Activated CD8-positive, alpha-beta memory T cell treated with anti-CD3 and anti-CD28 coated beads for 36 hours (primary cell): Measurements from ENCODE around the gene ZNF280D. TPM values are rescaled to one million over a fixed set of nuclear protein-coding genes. Genes with fewer than 3 reads are reported as not detected.
"Not testable (repeated sequence)": the region's sequence is repeated elsewhere in the genome, so short reads cannot be mapped to it uniquely, and the experiment has no call there.

Experiments used
- CTCF ChIA-PET: fragments of 350-600 bp; sonication (Branson Sonifier 250); formaldehyde crosslinking; loops from one replicate; lab custom pipeline; 2021; ENCODE audit warnings: antibody characterized with exemption; lab: Charles Lee
- POLR2A ChIA-PET: fragments of 350-600 bp; sonication (Branson Sonifier 250); formaldehyde crosslinking; loops from one replicate; lab custom pipeline; 2021; ENCODE audit warnings: antibody characterized with exemption; lab: Charles Lee
- total RNA-seq, 2 experiments: library from RNA; stranded (reverse); gene quantifications; one replicate each; pipeline ENCODE4 v1.2.3, GENCODE V29; 2021

ZNF280D gene
- total RNA-seq, 2 experiments from 2014 or later: 15.9 to 16.9 TPM

DNA sequence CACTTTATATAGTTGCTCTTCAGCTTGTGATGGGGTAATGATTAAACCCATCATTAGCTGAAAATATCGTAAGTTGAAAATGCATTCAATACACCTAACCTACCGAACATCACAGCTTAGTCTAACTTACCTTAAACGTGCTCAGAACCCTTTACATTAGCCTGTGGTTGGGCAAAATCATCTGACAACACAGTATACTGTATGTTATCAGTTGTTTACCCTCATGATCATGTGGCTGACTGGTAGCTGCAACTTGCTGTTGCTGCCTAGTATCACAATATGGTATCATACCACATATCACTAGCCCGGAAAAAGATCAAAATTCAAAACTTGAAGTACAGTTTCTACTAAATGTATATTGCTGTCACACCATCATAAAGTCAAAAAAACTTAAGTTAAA, 9.5 kb downstream of the ZNF280D start:
- POLR2A ChIA-PET: no interaction called here
- CTCF ChIA-PET: no interaction called here

DNA sequence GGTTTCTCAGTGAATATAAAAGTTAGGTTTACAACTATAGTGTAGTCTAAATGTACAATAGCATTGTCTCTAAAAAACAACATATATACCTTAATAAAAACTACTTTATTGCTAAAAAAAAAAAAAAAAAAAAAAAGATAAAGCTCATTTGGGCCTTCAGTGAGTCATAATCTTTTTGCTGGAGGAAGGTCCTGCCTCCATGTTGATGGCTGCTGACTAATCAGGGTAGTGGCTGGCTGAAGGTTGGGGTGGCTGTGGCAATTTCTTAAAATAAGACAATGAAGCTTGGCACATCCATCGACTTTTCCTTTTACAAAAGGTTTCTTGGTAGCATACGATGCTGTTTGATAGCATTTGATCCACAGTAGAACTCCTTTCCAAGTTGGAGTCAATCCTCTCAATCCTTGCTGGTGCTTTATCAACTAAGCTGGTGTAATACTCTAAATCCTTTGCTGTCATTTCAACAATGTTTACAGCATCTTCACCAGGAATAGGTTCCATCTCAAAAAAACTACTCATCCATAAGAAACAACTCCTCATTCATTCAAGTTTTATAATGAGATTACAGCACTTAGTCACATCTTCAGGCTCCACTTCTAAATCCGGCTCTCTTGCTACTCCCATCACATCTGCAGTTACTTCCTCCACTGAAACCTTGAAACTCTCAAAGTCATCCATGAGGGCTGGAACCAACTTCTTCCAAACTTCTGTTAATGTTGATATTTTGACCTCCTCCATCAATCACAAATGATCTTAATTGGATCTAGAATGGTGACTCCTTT, 13.3 kb downstream of the ZNF280D start:
- ChIA-PET CTCF (interaction anchor here (0.6 kb wide), 1 partner anchor 21 kb away, joined by 5 read pairs; no protein-coding TSS in a partner anchor), POLR2A (no interaction called here)

DNA sequence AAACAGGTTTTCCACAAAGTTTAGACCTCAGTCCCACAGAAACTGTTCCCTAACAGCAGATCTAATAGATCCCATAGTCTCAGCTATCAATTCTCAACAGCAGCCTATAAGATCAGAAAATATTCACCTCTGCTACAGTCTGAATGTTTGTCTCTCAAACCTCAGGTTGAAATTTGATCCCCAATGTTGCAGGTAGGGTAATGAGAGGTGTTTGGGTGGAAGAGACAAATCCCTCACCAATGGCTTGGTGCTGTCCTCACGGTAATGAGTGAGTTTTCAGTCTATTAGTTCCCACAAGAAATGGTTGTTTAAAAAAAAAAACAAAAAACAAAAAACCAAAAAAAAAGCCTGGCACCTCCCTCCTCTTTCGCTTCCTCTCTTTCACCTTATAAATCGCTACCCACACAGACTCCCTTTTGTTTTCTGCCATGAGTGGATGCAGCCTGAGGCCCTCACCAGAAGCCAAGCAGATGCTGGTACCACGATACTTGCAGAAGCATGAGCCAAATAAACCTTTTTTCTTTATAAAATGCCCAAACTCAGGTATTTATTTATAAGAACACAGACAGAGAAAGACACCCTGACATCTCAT, 14.2 kb downstream of the ZNF280D start:
- CTCF ChIA-PET: no interaction called here
- POLR2A ChIA-PET: no interaction called here

DNA sequence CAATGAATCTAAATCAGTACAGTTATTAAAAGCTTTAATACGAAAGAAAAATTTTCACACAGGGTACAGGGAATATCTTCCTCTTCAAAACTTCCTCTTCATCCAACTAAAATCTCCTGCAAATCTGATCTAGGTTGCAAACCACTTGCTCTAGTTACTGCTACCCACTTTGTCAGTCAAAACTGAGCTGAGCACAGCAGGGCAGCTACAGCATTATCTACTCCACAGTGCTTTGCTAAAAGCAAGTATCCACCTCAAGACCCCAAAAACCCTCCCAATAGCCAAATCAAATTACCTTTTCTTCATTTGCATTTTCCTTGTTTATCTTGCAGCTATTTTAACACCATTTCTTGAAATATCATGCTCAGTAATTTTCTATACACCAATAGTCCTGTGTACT, 14.7 kb downstream of the ZNF280D start:
- ChIA-PET CTCF (no interaction called here), POLR2A (no interaction called here)

DNA sequence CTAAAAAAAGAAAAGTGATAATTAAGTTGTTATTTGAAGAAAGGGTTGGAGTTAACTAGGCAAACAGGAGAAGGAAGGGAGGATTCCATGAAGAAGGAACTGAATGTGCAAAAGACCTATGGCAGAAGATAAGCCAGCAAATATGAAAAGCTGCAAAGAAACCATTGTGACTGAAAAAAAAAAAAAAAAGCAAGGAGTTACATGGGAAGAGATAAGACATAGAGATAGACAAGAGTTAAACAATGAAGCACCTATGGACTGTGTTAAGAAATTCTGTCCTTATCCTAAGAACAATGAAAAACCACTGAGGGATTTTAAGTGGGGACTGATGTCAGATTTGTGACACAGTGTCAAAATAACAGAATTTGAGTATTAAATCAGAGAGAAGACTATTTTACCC, 17.0 kb downstream of the ZNF280D start:
- ChIA-PET POLR2A (no interaction called here), CTCF (no interaction called here)

DNA sequence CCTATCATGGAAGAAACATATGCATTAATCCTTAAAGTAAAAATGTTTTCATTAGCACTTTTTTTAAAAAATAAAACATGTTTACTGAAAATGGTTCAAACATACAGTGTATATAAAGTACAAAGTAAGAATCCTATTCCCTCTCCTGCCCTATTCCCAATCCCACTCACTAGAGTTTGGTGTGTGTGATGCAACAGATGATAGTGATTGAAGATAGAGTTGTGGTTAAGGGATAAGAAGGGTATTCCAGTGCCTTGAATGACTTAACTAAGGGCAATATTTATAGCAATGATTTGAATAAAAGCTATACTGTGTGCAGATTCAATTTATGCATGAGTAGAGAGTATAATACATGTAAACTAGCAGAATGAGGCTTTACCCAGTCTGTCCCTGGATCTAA, 18.1 kb downstream of the ZNF280D start:
- ChIA-PET CTCF (no interaction called here), POLR2A (no interaction called here)

DNA sequence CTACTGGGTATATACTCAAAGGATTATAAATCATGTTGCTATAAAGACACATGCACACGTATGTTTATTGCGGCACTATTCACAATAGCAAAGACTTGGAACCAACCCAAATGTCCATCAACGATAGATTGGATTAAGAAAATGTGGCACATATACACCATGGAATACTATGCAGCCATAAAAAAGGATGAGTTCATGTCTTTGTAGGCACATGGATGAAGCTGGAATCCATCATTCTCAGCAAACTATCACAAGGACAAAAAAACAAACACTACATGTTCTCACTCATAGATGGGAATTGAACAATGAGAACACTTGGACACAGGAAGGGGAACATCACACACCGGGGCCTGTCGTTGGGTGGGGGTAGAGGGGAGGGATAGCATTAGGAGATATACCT, 23.8 kb downstream of the ZNF280D start:
- POLR2A ChIA-PET, CTCF ChIA-PET: not testable (repeated sequence)

DNA sequence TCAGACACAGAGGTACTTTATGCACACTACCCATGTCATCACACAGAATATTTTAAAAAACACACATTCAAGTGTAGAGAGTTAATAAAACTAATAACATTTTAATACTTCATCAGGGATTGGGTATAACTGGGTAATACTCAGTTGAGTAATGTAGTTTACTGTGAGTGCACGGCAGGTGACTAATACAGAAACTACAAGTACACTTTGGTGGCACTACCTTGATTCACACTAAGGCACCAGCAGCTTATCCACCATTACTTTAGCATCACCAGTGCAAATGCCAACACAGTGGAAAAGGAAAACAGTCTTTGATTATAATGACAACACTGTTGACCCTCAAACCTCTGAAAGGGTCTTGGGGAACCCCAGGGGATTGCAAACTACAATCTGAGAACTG, 33.6 kb downstream of the ZNF280D start:
- POLR2A ChIA-PET: no interaction called here
- CTCF ChIA-PET: no interaction called here

DNA sequence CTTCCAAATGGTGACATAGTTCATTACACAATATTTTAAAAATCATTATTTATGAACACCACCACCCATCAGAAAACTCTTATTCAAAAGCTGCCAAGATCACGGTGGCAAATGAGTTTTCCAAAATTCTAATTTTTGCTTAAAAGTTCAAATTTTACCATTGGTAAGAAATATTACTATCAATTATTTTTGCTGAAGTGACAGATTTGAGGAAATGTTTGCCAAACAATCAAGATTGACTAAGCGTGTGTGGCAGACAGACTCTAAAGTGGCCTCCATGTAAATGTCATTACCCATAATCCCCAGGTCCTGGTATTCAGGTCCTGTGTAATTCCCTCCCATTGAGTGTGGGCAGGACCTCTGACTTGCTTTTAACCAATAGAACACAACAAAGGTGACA, 35.0 kb downstream of the ZNF280D start:
- ChIA-PET CTCF (no interaction called here), POLR2A (no interaction called here)

DNA sequence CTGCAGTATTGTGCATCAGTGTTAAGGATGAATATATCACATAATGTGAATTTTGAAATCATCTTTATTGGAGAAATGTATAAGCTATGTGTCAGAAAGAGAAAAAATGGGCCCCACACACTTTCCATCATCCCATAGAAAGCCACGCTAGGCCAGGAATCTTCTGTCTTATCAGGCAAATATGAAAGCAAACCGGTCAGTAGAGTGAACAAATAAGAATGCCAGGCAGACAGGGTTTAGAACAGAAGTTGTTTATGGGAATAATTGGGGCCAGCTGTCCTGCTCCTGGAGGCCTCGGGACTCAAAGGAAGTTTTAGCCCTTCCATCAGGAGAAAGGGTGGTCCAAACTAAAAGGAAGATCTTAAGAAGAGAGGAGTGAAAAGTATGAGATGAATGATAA, 39.5 kb downstream of the ZNF280D start:
- ChIA-PET CTCF (no interaction called here), POLR2A (no interaction called here)

DNA sequence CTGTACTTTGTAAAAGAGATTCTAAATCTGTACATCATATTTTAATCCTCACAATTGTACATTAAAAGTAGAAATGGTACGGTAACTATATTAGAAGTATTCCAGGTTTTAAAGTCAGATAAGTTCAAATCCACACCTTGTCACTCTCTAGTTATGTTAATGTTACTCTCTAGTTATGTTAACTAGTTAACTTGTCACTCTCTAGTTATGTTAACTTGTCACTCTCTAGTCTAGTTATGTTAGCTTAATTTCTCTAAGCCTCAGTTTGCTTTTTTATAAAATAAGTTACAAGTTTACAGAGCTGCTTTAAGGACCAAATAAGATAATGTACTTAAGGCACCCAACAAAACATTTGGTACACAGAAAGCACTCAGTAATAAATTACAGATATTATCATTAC, 42.6 kb downstream of the ZNF280D start:
- CTCF ChIA-PET: no interaction called here
- POLR2A ChIA-PET: no interaction called here

DNA sequence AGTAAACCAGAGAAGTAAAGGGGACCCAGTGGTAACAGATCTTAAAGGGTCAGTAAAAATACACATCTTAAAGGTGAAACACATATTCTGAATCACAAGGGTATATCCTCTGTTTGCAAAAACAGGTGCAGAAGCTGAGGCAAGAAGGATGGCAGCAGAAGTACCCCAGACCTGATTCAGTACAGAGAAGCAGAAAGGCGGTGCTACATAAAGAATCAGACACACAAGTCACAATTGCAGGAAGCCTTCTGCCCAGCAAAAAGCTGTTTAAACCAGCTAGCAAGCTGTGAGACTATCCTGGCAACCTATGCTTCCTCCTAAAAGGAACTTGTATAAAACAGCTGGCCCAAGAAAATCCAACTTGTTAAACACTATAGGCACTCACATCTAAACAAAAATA, 49.4 kb downstream of the ZNF280D start:
- CTCF ChIA-PET: no interaction called here
- POLR2A ChIA-PET: no interaction called here

DNA sequence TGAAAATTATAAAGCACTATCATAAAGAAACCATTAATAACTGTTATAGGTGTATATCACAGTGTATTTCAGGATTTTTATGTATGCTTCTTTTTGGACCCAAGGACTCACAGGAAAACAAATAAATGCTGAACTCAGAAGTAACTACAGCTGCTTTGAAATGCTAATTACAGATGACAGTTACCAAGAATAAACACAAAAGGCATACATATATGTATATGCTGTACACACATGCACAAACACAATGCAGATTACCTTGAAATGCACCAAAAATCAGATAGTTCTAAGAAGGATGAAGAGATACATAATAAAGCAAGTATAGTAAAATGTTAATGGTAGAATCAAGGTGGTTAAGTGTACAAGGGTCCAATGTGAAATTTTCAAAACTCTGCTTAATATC, 52.2 kb downstream of the ZNF280D start:
- CTCF ChIA-PET: no interaction called here
- POLR2A ChIA-PET: no interaction called here

DNA sequence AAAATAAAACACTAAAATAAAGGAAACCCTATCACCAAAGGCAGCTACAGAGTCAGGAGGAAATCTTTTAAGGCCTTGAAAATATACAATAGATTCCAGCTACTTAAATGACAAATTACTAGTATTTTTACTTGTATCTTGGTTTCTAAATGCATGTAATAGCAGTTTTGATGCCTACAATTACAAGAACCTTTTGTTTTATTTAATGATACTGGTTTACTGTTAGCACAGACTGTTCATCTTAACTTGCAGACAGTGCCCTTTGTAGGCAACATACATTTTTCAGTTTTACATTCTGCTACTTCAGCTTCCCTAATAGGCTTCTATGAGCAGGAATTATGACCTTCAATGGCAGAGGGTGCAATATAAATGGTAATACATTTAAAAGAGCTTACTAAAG, 54.1 kb downstream of the ZNF280D start:
- ChIA-PET CTCF (no interaction called here), POLR2A (no interaction called here)

DNA sequence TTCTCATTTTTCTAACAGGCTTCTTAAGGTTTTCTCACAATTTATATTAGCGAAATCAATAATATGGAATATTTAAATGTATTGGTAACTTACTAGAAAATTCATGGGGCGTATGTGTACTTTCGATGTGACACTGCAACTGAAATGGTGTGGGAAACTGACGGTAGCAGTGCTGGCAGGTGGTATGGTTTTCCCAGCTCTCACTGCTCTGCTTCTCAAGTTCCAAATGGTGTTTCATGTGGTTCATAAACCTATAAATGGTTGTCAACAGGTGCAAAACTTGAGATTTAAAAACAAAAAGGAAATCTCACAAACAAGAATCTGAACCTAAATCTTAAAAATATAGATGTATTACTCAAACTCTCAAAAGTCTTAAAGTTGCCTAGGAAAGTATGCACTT, 54.7 kb downstream of the ZNF280D start:
- ChIA-PET POLR2A (no interaction called here), CTCF (no interaction called here)

DNA sequence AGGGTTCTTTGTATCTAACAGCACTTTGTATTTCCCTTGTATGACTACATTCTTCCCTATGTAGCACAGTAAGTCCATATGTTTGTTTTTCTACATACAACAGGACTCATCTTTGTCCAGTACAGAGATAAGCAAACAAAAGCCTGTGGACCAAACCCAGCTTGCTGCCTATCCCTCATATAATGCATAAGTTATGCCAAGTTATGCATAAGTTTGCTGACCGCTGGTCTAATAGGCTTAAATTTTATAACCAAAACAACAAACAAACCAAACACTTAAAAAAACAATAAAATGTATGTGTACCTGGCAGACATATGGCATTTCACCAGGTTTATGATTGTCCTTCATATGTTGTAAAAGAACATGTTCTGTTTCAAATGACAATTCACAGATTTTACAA, 56.0 kb downstream of the ZNF280D start:
- ChIA-PET CTCF (no interaction called here), POLR2A (no interaction called here)

DNA sequence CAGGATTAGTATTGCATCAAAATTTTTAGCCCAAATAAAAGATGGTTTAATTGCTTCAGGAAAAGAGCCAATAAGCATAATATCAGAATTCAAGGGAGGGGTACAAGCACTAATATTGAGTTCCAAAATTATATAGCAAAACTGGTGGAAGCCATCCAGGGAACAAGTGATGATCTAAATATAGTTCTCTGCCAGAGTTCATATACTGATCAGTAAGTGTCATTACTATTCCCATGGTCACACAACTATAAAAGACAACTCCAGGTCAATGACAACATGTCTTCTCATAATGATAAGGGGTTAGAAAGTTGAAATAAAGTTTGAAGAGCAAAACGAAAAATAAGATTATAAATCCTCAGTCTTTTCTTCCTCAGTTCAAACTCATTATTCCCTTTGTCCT, 57.4 kb downstream of the ZNF280D start:
- ChIA-PET CTCF (no interaction called here), POLR2A (no interaction called here)

DNA sequence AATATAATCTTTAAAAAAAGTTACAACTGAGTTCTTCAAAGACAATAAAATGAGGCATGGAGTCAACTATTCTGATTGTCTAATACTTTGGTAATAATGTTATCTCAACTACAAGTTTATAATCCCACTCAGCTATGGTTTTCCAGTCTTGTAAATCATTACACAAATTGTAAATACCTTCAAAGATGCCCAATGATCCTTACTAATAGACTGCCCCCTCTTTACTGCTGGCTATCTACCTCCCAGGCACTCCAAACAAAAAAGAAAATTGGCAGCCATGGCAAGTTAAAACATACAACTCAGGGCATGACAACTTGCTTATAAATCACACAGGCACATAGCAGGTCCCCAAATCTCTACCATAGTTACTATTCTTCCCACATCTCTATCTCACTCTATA, 58.5 kb downstream of the ZNF280D start:
- ChIA-PET CTCF (no interaction called here), POLR2A (no interaction called here)

DNA sequence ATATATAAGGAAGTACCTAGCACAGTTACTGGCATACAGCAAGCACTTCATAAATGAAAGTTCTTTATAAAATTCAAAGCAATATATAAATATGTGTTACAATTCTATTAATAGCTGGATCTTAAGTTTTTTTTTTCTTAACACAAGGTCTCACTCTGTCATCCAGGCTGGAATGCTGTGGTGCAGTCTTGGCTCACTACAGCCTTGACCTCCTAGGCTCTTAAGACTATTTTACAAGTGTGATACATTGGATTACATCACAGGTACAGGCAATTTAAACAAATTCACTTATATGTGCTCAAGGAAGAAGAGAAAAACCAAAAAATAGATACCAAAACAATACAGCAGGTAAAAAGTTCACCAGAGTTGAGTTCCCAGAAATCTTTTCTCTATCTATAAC, 60.6 kb downstream of the ZNF280D start:
- ChIA-PET POLR2A (no interaction called here), CTCF (no interaction called here)

DNA sequence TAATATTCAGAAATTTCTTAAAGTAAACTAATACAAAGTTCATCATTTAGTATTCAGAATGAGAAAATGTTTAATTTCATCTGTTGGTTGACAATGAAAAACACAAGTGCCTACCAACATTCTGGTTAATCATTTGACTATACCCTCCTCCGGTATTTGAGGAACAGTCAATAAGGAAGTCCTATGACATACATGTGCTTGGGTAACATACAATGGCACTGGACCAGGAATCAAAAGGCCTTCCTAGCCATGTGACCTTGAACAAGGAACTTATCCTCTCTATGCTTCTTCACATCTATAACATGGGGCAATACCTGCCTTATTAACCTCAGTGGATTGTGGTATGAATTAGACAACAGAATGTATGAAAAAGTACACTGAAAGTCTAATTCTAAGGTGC, 65.8 kb downstream of the ZNF280D start:
- POLR2A ChIA-PET: no interaction called here
- CTCF ChIA-PET: no interaction called here

DNA sequence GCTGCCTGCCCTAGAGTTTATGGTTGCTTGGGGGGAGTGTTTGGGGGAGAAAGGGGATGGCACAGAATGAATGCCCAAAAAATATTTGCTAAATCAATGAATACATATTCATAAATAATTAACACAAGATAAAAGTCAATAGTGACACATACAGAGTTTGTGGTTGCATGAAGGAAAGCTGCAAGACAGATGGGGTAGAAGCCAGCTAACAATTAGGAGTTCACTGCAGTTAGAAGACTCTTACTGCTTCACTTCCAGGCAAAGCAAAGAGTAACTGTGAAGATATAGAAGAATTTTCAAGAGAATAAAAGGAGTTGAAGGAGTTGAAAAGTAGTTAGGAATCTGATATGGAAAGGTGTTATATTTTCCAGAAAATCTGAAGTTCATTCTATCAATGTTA, 72.4 kb downstream of the ZNF280D start:
- CTCF ChIA-PET: no interaction called here

DNA sequence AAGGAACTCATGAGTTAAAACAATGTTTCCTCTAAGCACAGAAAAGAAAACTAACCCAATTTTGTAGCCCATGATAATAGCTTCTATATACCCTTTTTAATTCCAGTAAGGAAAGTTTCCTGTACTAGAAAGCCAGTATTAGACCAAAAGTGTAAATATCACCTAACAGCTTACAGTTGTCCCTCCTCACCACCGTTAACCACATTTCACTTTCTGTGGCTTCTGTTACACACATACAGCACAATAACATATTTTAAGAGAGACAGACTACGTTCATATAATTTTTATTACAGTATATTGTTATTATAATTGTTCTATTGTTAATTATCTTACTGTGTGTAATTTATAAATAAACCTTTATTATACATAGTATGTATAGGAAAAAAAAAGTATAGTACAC, 74.1 kb downstream of the ZNF280D start:
- CTCF ChIA-PET: no interaction called here
- POLR2A ChIA-PET: no interaction called here

More for the DNA sequence above, 72.4 kb downstream of the ZNF280D start:
- POLR2A ChIA-PET: no interaction called here
